HG03196 (cell line): ENCODE measurements around the gene SLCO2A1.

ENCODE experiments used
- ATAC-seq: cut with Tn5 transposase; IDR thresholded peaks from one replicate; pipeline ENCODE4 v1.9.1; 2021; ENCODE audit not compliant: unreplicated experiment

SLCO2A1 gene

GRCh38 chr3:134061401-134061800, 31.7 kb upstream of the SLCO2A1 start:
- no peak for ATAC-seq

GRCh38 chr3:134060561-134061385, 31.0 kb upstream of the SLCO2A1 start:
- no peak for ATAC-seq

DNA sequence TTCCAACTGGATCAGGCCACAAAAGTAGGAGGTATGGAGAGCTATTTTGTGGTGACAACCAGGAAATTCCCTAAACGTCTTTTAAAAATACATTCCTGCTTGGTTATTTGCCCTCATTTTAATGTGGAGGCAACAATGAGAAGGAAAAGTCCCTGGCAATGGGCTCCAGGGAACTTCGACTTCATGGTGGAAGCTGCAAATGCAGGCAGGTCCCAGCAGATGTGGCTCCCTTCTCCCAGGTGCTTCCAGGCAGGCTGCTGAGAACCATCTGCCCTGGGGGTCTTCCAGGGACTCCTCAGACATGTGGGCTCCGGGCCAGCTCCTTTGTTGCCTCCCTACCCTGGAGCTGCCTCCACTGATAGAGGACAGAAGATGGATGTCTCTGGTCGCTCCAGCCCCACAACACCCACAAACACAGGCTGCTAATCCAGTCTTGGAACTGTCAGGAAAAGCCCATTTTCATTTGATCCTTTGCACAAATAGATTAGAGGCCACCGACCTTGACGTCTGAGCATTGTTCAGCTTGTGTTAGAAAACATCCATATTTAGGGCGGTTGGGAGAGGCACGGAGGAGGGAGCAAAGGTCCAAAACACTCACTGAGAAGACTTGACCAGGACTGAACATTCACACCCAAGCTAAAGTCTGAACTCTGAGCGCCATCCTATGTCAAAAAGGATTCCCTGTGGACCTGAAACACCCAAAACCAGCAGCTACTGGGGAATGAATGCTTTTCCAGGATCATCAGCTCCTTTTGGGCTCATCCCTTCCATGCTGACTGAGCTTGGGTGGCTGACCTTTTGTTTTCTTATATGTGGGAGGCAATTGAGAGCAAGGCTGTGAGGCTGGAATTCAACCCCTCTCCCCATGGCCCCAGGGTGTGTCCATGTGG, 30.2 kb upstream of the SLCO2A1 start:
- no peak for ATAC-seq

GRCh38 chr3:134059035-134059601, 29.4 kb upstream of the SLCO2A1 start:
- no peak for ATAC-seq

DNA sequence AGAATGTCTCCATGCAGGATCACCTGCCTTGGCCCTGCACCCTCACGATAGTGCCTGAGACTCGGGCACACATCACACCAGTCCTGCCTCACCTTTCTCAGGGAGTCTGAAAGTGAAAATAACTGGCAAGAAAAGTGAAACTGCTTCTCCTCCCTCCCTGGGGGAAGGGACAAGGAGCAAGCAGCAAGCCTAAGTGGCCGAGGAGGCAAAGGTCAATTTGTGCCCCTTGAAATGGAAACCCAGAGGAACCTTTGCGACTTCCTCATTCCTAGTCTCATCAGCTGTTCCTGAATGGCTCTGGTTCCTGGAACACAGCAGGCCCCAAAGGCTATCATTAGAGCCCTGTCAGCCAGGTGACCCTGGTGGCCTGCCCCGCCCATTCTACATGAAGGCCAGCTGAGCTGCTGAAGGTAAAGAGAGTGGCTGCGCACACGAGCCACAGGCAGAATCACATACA, 28.0 kb upstream of the SLCO2A1 start:
- no peak for ATAC-seq

- no peak for ATAC-seq
Measured at GRCh38 chr3:134057006-134057653, 27.4 kb upstream of the SLCO2A1 start.

GRCh38 chr3:134056464-134056891, 26.8 kb upstream of the SLCO2A1 start:
- no peak for ATAC-seq

GRCh38 chr3:134055661-134056060, 25.9 kb upstream of the SLCO2A1 start:
- ATAC-seq, result no peak

DNA sequence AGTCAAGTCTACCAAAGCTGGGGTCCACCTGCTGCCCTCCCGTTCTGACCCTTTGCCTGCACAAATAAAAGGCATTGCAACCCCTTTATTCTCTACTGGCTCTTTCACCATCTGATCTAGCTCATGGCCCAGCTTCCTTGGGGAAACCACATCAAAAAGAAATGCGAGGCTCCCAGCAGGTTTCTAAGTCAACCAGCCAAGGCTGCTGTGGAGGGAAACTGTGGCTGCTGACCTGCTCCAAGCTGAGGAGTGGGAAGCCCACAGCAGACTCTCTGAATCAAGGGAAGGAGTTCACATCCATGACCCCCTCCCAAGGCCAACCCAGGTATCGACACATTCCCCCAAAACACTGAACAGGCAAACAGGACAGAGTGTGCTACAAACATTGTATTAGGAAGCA, 25.2 kb upstream of the SLCO2A1 start:
- ATAC-seq, result no peak

DNA sequence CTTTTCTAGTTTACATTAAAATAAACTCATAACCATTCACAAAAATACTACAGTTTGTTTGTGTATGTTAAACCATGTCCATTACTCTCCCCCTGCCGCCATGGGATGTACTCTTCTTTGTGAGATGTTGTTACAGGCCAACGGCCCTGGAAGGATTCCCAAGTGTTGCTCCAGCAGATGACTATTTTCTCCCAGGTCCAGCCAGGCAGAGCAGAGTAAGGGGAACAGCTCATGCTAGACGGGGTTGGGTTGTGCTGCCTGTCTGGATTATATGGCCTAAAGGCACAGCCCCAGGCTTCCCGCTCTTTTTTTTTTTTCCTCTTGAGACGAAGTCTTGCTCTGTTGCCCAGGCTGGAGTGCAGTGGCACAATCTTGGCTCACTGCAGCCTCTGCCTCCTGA, 24.5 kb upstream of the SLCO2A1 start:
- no peak for ATAC-seq

DNA sequence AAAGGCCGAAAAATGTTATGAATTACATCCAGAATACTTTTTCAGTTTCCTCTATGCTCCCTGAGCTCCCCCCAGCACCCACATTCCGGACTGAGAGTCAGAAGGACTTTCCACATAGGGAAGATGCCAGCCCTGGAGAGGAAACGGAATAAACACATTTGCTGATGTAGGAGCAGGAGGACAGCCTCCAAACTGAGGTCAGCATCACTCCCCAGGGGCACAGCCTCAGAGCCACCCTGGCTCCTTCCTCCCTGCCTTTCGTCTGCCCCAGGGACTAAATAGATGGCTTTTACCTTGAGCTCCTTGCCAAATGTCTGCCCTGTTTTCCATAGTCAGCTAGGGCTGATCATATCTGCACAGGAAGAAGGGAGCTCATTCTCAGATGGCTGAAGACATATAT, 22.6 kb upstream of the SLCO2A1 start:
- ATAC-seq, result no peak

- ATAC-seq, result no peak
Measured at GRCh38 chr3:134049676-134050075, 20.0 kb upstream of the SLCO2A1 start.

DNA sequence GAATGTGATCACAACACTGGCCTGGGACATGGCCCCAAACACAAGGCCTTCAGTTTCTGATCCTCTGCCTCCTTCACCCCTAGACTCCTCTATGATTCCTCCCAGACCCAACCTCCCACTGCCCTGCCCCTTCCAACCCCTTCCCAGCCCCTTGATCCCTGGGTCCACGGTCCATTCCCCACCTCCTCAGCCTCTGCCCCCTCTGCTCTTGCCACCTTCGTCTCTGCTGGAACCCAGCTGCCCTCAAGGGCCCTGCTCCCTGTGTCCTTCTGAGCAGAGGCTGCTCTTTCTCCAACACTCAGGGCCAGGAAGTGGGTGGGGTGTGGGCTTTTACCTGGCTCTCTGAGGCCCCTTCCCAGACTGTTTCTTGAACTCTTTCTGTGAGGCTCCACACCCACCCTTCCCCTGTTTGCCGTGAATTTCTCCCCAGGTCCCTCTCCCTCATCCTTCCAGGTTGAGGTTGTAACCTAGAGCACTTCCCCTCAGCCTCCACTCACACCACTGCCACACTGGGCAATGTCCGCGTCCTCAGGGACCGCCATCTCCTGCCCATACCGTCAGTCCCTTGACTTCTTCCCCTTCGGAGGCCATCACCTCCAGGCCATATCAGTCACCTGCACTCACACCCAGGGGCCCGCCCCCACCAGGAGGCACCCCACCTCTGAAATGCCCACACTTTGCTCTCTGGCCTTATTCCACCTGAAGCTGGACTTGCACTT, 18.7 kb upstream of the SLCO2A1 start:
- ATAC-seq, result no peak

- no peak for ATAC-seq
Measured at GRCh38 chr3:134044459-134044858, 14.7 kb upstream of the SLCO2A1 start.

DNA sequence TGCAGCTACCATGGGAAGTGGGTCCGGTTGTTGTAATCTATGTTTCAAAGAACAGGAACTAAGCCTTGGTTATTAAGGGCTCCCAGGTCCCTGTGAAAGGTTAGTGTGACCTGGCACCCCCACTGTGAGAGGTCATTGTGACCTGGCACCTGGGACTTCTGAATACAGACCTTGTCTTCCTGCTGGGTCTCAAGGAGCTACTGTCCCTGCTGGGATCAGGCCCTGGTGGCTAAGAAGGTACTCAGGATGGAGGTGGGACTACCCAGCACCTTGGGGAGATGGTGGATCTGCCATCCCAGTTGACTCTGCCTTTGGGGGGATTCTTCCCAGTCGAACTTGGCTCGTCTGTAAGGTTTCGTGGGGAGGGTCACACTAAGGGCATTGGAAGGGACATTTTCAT, 10.3 kb upstream of the SLCO2A1 start:
- no peak for ATAC-seq

- ATAC-seq, result no peak
Measured at GRCh38 chr3:134039161-134039862, 9.6 kb upstream of the SLCO2A1 start.

- ATAC-seq, result no peak
Measured at GRCh38 chr3:134038716-134039115, 9.0 kb upstream of the SLCO2A1 start.

DNA sequence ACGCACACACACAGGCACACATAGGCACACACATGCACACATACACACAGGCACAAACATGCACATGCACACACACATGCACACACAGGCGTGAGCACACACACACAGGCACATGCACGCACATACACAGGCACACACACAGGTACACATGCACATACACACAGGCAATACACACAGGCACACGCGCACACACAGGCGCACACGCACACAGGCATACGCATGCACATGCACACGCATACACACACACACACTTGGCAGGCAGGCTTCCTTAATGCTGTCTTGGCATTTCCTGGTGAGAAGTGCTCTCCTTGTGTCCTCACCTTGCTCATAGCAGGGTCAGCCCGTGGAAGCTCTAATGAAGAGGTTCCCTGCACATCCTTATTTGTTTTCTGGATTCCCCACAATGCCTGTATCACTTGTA, 8.4 kb upstream of the SLCO2A1 start:
- ATAC-seq, result no peak

DNA sequence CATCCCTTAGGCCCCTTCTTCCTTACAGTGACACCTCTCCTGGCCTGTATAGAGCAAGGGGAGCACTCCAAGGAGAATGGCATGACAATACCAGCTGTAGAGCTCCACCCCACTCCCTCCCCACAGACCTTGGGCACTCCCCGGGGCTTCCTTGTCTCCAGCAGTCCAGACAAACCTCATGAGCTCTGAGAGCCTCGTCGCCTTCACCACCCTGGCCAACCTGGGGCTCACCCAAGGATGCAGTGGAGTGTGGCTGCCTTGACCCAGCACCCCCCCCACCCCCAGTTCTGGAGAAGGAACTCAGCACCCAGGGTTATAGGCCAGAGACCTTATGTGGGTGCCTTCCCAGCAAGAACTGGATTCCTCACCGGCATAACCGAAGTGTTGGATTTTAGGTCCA, 7.4 kb upstream of the SLCO2A1 start:
- no peak for ATAC-seq

- no peak for ATAC-seq
Measured at GRCh38 chr3:134036291-134036690, 6.6 kb upstream of the SLCO2A1 start.
